ENCODE results near the gene SRMS.

- TF ChIP-seq CTCF (IDR thresholded peaks at IDR 0.05) (no peak), POLR2A (IDR thresholded peaks at IDR 0.05) (no peak)
These were observed 9.4 kb upstream of the SRMS start for GRCh38 chr20:63556873-63557478.
